DMS53 (cell line): Measurements from ENCODE around the gene PRKAR1B.
"Not testable (repeated sequence)": the region's sequence is repeated elsewhere in the genome, so short reads cannot be mapped to it uniquely, and the experiment has no call there.

Experiments used
- DNase-seq: peaks from one replicate; lab custom pipeline; 2025; lab: John Stamatoyannopoulos, UW

PRKAR1B gene

GRCh38 chr7:621572-622285, 105.4 kb downstream of the PRKAR1B start:
- peak; percentile 17 for DNase-seq

- peak; percentile 19 for DNase-seq
Measured at GRCh38 chr7:620885-621284, 106.2 kb downstream of the PRKAR1B start.

DNA sequence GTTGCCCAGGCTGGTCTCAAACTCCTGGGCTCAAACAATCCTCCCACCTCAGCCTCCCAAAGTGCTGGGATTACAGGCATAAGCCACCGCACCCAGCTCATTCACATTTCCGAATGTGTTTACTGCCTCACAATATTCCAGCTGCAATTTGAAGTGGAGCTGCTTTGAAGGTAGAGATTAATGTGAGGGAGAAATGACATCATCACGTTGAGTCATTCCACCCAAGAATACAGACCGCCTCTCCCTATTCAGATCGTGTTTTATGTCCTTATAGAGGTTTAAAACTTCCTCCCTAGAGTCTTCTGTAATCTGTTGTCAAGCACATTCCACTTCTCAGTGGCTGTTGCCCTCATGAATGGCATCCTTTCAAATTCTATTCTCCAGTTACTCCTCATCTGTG, 107.0 kb downstream of the PRKAR1B start:
- peak; percentile 81 for DNase-seq

DNA sequence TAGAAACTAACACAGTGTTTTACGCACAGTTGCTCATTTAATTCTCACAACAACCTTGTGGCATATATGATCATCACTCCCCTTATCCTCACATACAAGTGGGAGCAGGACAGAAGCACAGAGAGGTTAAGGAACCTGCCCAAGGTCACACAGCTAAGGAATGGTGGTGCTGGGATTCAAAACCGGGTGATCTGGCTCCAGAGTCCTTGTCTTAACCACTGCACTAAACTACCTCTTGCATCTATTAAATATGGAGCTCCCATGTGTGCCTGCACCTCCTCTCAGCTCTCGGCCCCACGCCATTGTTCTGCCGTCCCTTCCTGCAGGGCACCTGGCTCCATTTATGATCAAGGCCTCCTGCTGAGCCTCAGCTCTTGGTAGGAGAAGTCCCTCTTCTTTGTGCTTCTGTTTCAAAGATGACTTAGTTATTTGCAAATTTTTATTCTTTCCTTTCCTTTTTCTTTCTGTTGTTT, 107.7 kb downstream of the PRKAR1B start:
- DNase-seq: no peak

DNA sequence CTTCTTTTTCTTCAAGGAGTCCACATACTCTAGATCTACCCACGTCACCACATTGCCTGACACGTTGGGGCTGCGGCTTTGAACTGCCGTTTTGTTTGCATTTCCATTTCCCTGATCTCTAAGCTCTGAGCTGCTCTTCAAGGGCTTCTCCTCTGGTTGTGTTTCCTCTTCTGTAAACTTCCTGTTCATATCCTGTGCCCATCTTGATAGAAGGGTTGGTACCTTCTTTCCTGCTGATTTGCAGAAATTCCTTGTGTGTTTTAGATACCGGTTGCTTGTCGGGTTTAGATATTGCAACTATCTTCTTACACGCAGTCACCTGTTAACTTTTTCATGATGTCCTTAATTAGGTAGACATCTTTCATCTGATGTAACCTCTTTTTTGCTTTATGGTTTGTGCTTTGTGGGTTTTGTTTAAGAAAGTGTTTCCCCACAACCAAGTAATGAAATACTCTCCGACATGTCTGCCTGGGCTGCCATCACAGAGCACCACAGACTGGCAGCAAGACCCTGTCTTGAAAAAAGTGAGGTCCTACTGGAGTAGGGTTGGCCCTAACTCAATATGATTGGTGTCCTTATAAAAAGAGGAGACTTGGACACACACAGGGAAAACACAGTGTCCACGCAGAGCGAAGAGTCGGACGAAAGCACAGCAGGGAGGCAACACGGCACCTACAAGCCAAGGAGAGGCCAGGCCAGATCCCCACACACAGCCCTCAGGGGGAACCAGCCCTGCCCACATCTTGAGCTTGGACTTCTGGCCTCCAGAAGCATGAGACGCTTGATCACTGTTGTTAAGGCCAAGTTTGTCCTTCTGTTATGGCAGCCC, 108.3 kb downstream of the PRKAR1B start:
- peak; percentile 46 for DNase-seq

GRCh38 chr7:617614-618538, 109.2 kb downstream of the PRKAR1B start:
- no peak for DNase-seq

DNA sequence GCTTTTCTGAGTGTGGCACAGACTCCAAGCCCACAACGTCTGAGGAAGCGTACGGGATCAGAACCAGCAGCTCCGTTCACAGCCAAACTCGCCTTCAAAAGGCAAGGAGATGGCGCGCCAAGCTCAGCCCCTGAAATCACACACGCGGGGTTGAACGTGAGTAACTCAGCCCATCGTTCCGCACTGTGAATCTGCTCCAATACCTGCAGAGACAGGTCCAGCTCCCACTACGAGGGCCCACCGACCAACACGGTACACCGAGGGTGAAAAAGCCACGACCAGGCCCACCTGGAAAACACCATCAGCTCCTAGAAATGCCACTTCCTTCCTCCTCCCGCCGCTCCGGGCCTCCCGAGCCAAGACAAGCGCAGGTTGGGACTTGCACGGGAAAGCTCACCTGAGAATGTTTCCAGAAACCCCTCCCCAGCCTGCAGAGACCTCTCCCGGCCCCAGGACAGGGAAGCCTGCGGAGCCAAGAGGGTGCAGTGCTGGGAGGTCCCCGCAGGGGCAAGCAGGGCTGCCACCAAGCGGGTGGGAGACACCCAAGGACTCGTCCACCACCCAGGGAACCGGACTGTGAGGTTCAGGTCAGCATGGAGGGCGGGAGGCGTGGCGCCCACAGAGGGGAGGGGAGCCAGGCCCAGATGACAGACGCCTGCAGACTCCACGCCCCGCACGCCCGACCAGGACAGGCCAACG, 113.5 kb downstream of the PRKAR1B start:
- no peak for DNase-seq

DNA sequence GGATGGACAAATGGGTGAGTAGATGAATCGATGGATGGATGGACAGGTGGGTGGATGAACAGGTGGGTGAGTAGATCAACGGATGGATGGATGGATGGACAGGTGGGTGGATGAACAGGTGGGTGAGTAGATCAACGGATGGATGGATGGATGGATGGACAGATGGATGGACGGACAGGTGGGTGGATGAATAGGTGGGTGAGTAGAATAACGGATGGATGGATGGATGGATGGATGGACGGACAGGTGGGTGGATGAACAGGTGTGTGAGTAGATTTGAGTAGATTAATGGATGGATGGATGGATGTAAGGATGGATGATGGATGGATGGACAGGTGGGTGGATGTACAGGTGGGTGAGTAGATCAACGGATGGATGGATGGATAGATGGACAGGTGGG, 115.2 kb downstream of the PRKAR1B start:
- not testable (repeated sequence) for DNase-seq

DNA sequence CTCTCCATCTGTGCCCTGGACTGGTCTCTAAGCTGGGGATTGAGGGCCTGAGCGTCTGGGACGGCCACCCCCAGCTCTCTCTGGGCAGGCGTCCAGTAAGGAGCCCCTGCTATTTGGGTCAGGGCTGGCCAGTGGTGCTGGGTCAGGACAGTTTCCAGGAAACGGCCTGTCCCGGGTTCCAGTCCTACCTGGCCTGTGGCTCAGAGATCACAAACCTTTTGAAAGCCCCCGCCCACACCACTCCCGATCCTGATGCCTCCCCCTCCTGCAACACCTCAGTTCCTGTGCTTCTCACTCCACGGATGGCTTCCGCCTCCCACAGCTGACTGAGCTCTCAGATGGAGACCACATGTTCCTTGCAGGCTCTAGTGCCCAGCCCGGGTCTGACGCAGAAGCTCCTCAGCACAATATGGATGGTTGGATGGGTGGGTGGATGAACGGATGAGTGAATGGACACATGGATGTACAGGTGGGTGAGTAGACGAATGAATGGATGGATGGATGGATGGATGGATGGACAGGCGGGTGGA, 115.7 kb downstream of the PRKAR1B start:
- no peak for DNase-seq

- no peak for DNase-seq
Measured at GRCh38 chr7:610531-611280, 116.4 kb downstream of the PRKAR1B start.

DNA sequence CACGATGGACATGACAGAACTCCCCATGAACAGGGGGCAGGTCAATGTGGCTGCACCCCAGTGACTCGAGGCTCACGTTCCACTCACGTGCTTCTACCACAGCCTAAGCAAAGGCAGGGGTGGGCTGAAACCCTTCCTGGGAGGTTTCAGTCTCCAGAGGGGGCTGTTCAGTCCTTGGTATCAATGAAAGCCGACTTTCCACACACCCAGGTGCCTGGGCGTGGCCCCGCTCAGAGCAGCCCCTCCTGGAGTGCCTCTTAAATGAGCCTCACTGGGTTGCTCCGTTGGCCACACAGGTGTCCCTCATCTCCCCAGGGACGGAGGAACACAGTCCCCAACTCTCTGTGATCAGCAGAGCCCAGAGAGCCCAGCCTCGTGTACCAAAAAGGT, 116.9 kb downstream of the PRKAR1B start:
- no peak for DNase-seq

GRCh38 chr7:609365-609764, 117.7 kb downstream of the PRKAR1B start:
- no peak for DNase-seq

GRCh38 chr7:608954-609353, 118.1 kb downstream of the PRKAR1B start:
- no peak for DNase-seq

DNA sequence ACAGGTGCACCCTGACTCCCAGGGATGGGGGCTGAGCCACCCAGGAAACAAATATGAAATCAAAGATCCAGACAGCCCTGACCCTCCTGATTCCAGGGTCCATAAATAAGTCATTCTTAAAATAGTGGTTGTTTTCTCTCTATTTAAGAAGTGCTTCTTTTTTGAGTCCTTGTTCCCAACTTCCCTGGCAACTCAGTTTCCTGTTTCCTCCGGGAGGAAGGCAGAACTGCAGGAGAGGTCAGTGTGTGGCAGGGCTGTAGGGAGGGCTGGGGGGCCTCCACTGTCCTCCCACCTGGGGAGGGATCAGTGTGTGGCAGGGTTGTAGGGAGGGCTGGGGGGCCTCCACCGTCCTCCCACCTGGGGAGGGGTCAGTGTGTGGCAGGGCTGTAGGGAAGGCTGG, 118.7 kb downstream of the PRKAR1B start:
- no peak for DNase-seq

DNA sequence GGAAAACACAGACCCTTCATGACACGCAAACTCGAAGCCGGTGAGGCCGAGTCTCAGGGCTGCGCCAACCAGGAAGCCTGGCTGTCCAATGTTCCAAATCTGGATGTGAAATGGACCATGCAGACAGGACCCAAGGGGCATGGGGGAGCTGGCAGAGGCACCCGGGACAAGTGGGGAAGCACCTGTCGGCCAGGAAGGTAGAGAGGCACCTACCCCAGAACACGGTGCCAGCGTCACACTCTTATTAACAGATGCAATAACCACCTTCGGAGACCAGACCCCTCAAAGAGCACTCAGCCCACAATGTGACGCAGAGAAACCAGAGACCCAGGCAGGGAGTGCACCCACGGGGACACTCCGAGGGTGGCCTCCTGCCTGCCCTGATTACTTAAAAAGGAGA, 119.1 kb downstream of the PRKAR1B start:
- DNase-seq: no peak

- no peak for DNase-seq
Measured at GRCh38 chr7:605661-606450, 121.2 kb downstream of the PRKAR1B start.

- no peak for DNase-seq
Measured at GRCh38 chr7:604884-605531, 122.1 kb downstream of the PRKAR1B start.

GRCh38 chr7:604001-604883, 122.8 kb downstream of the PRKAR1B start:
- DNase-seq: no peak
